ENCODE results near the gene RINL. TPM values are rescaled to one million over a fixed set of nuclear protein-coding genes. Genes with fewer than 3 reads are reported as not detected.
A peak's percentile ranks its signal among the peaks of the same experiment; 100 is the strongest.

RINL gene
- total RNA-seq, 3 donors from 2014 or later: 65.2 to 77.3 (median 68.6) TPM

DNA sequence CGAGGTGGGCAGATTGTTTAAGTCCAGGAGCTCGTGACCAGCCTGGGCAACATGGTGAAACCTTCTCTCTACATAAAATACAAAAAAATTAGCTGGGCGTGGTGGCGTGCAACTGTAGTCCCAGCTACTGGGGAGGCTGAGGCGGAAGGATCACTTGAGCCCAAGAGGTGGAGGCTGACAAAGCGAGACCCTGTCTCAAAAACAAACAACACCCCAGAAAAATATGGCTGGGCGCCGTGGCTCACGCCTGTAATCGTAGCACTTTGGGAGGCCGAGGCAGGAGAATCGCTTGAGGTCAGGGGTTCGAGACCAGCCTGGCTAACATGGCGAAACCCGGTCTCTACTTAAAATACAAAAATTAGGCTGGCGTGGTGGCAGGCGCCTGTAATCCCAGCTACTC is 24.9 kb downstream of the RINL start:
- no peaks in the 10 kb centered on the region for H3K27me3 Mint-ChIP-seq (ENCODE audit: low read depth)
- H3K4me3 Mint-ChIP-seq: peak overlapping the region; percentile 88
- peaks cover 49% of the 10 kb centered on the region for H3K4me1 Mint-ChIP-seq (ENCODE audit: low read depth)

DNA sequence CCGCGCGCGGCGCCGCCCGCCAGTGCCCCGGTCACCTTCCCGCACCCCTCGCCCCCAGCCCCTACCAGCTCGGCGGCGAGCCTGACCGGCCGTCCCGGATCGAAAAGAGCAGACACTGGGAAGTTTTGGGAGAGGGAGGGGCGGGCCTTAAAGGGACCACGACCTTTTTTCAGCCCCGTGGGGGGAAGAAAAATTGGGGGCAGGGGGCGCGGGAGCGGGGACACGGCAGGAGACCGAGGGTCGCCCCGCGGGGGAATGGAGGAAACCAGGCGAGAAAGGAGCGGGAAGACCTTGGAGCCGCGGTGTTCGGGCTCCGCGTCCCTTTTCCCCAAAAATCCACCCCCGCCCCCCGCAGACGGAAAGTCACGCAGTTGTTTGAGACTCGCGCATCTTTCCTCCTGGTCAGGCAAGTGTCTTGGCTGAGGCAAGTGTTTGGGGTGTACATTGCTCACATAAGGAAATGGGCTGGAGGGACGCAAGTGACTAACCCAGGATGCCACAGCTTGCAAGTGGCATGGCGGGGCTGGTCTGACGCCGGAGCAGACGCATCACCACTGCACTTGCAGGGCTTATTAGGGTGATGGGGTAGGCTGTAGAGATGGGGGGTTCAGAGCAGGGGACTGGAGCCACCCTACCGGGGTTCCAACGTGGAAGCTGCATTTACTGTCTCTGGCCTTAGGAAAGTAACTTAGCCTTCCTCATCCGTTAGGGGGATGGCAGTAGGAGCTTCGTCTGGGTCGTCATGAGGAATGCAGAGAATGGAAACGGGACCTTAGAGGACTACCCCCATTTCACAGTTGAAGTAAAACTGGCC is 25.6 kb downstream of the RINL start:
- Mint-ChIP-seq H3K9me3 (no peaks in the 10 kb centered on the region), H3K4me3 (peak overlapping the region; percentile 88), H3K27me3 (ENCODE audit: low read depth) (no peaks in the 10 kb centered on the region), H3K4me1 (ENCODE audit: low read depth) (peaks cover 49% of the 10 kb centered on the region), H3K36me3 (ENCODE audit: insufficient read depth) (peaks cover 16% of the 10 kb centered on the region)
- ATAC-seq (no peak), DNase-seq (peak; percentile 52)

More for the DNA sequence above, 24.9 kb downstream of the RINL start:
- no peaks in the 10 kb centered on the region for H3K9me3 Mint-ChIP-seq
- ATAC-seq: no peak
- DNase-seq: no peak
- peaks cover 9% of the 10 kb centered on the region for H3K36me3 Mint-ChIP-seq (ENCODE audit: insufficient read depth)

DNA sequence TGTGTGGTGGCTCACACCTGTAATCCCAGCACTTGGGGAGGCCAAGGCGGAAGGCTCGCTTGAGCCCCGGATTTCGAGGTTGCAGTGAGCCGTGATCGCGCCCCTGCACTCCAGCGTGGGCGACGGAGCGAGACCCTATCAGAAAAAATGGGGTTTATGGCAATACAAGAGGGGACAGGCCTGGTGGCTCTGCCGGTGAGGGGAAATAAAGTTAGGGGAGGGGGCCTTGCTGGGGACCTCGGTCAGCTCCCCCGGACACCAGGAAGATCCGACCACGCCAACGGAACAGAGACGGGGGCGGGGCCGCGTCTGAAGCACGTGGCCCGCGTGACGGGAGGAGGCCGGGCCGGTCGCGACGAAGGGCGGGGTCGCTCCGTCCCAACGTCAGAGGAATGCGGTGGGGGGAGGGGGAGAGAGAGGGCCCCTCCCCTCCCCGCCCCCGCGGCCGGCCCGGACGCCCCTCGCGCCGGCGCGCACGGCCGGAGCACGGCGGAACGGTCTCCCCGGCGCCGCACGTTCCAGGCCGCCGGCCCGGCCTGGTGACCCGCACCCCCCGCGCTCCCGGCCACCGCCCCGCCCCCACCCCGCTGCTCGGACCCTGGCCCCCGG is 26.3 kb downstream of the RINL start:
- Mint-ChIP-seq H3K9me3 (no peaks in the 10 kb centered on the region), H3K27me3 (ENCODE audit: low read depth) (no peaks in the 10 kb centered on the region), H3K36me3 (ENCODE audit: insufficient read depth) (peaks cover 19% of the 10 kb centered on the region), H3K4me3 (peak overlapping the region; percentile 97), H3K4me1 (ENCODE audit: low read depth) (peaks cover 48% of the 10 kb centered on the region)
- DNase-seq (peak; percentile 88), ATAC-seq (peak; percentile 7 to 9)

DNA sequence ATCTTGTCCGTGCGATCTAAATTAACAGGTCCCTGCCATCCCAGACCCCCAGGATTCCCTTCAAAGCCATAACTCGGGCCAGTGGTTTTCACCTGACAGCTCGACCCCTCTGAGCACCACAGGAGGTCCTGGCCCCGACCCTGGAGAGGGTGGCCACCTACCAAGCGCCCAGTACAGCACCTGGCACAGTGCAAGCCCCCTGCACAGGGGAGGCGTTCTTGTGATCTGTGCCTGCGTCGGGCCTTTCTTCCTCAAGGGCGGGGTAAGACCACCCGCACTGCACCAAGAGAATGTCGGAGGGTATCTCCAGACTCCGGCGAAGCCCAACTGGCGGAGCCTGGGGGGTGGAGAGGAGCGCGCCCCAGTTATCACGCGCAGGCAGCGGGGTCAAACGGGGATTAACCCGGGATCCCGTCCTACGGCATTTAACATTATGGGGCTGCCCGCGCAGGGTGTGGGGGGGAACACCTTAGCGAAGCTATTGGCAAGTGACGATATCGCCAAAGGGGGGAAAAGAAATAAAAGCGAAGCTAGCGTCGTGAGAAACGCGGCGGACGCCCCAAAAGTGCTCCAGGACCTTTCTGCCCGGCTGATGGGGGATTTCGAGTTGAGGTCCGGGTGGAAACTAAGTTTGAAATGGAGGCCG is 27.0 kb downstream of the RINL start:
- Mint-ChIP-seq H3K36me3 (ENCODE audit: insufficient read depth) (peaks cover 22% of the 10 kb centered on the region), H3K4me1 (ENCODE audit: low read depth) (peaks cover 47% of the 10 kb centered on the region), H3K27me3 (ENCODE audit: low read depth) (no peaks in the 10 kb centered on the region), H3K9me3 (no peaks in the 10 kb centered on the region), H3K4me3 (peak overlapping the region; percentile 97)
- DNase-seq (peak; percentile 38), ATAC-seq (no peak)

DNA sequence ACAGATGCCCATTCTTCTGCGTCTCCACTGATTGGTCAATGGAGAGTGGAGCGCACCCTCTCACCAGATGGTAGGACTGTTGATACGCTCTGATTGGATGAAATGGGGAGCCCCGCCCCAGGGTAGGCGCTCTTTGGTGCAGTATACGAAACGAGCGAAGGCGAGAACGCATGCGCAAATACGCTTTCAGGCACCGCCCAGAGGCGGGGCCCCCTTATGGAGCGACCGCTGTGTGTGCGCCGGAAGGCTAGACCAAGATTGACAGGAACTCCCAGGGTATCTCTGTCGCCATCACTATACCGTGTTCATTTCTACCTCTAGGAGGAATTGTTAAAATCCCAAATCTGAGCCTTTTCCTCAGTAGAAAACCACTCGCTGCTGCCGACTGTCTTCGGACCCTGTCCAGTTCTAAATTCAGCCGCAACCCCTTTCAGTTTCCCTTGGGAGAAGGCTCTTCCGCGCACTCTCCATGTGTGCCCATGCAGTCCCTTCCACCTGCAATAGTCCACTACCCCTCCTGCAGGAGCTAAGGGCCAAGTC is 27.6 kb downstream of the RINL start:
- peak; percentile 98 for DNase-seq

DNA sequence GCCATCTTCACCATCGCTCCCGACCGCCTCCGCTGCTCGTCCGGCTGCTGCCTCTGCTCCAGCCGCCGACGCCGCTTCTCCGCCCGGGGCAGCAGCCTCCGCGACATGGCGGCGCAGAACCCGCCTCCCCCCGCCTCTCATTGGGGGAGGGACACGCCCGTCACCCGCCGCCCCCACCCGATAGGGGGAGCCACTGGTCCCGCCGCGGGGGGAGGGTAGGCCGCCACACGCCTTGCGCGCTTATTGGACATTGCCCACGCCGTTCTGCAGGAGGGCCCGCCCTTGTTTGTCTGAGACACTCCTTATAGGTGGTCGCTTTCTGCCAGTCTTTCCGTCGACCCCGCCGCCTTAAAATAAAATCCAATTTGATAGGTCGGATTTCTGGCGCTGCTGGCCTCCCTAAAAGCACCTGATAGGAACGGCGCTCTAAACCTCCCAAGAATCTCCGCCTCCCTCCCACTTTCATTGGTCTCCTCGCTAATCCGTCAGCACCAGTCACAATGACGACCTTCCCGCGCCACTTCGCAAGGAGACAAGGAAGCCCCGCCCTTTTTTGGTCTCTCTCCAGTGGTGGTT is 28.1 kb downstream of the RINL start, which contains the start of gene HNRNPL:
Gene HNRNPL (minus strand): TSS at position 127 of the 576 bp plus-strand sequence. CDS start 20 bp downstream, at position 107.
- peak within 1 kb of the TSS; percentile 97 for H3K4me3 Mint-ChIP-seq
- peak; percentile 65 to 69 for ATAC-seq
- DNase-seq: peak; percentile 99
- H3K9me3 Mint-ChIP-seq: no peaks in the 10 kb centered on the region
- peaks cover 57% of the 10 kb centered on the region for H3K4me1 Mint-ChIP-seq (ENCODE audit: low read depth)
- peaks cover 31% of the 10 kb centered on the region for H3K36me3 Mint-ChIP-seq (ENCODE audit: insufficient read depth)
- no peaks in the 10 kb centered on the region for H3K27me3 Mint-ChIP-seq (ENCODE audit: low read depth)

More for the DNA sequence above, 27.6 kb downstream of the RINL start:
- Mint-ChIP-seq H3K9me3 (no peaks in the 10 kb centered on the region), H3K4me1 (ENCODE audit: low read depth) (peaks cover 53% of the 10 kb centered on the region), H3K4me3 (peak overlapping the region; percentile 97), H3K27me3 (ENCODE audit: low read depth) (no peaks in the 10 kb centered on the region), H3K36me3 (ENCODE audit: insufficient read depth) (peaks cover 28% of the 10 kb centered on the region)
- peak; percentile 72 to 75 for ATAC-seq

DNA sequence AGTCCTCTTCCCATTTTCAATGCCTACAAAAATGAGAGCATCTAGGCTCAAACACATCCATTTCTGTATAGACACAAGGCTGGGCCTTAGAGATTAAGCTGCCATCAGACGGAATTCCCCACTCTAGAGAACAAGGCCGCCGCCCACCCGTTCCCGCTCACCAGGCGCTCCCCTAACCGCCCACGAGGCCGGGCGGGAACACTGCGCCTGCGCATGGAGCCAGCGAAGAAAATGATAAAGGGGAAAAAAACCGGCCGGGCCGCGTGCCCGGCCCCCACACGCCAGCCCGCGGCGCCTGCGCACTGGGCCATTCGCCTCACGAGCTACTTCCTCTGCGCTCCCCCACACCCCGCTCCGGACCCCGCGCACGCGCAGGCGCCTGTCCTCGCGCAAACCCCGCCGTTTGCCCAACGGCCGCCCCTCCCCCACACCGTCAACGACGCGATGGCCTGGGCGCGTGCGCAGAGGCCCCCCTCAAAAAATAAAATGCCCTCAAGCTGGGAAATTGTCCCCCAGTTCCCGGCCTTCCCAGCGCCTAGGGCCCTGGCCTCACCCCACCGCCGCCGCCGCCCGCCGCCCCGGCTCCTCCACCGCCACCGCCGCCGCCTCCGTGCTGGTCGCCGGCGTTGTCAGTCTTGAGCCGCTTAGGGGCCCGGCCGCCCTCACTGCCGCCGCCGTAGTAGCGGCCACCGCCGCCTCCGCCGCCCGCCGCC is 28.8 kb downstream of the RINL start:
- H3K4me3 Mint-ChIP-seq: peak overlapping the region; percentile 97
- DNase-seq (peak; percentile 99), ATAC-seq (peak; percentile 35 to 39)
- peaks cover 35% of the 10 kb centered on the region for H3K36me3 Mint-ChIP-seq (ENCODE audit: insufficient read depth)
- no peaks in the 10 kb centered on the region for H3K27me3 Mint-ChIP-seq (ENCODE audit: low read depth)
- H3K4me1 Mint-ChIP-seq (ENCODE audit: low read depth): peaks cover 63% of the 10 kb centered on the region
- no peaks in the 10 kb centered on the region for H3K9me3 Mint-ChIP-seq

DNA sequence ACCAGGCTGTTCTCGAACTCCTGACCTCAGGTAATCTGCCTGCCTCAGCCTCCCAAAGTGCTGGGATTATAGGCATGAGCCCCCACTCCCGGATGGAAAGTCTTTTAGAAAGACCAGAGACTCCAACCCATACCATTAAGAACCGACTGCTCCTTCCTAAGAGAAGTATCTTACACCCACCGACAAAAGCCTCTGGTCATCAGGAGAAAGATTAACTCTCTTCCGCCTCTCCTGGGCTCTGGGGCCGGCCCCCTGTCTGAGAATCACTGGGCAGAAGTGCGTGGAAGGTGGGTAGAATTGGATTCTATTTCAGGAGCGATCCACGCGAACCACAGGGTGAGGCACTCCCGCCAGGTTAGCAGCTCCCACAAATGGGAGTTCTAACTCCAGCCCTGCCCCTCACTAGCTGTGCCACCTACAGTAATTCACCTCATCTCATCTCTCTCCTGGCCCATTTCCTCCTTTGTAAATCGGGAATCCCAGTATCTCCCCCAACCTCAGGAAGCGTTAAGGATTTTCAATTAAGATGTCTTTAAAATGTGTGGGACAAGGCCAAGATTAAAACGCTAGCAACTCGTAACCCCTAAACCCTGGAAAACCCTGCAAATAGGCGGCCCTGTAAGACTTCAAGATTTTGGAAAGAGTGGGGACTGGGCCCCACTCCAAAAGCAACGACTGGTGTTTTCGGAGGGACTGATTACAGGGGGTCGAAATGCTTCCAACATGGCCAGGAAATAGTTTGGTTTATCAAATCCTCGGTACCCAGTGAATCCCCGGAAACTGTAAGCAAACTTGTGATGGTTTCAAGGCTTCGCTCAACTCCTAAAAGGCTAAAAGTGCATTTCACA is 29.6 kb downstream of the RINL start:
- DNase-seq (no peak), ATAC-seq (no peak)
- Mint-ChIP-seq H3K27me3 (ENCODE audit: low read depth) (no peaks in the 10 kb centered on the region), H3K36me3 (ENCODE audit: insufficient read depth) (peaks cover 42% of the 10 kb centered on the region), H3K4me1 (ENCODE audit: low read depth) (peaks cover 69% of the 10 kb centered on the region), H3K9me3 (no peaks in the 10 kb centered on the region), H3K4me3 (peak overlapping the region; percentile 97)

DNA sequence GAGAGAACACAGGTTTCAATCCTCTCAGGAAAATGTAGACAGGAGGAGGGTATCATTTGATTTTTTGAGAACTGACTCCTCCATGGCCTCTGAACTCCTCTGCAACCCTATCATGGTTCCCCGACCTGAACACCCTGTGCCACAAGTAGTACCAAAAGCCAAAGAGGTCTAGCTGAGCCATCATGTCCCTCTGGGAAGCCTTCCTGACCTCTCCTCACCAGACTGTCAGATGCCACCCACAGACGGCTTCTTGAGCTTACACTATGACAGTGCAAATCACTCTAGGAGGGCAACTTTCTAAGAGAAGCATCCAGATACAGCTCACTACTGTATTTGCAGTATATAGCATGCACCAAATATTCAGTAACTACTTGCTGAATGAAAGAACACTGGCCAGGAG is 32.0 kb downstream of the RINL start:
- Mint-ChIP-seq H3K36me3 (ENCODE audit: insufficient read depth) (peaks cover 62% of the 10 kb centered on the region), H3K4me1 (ENCODE audit: low read depth) (peaks cover 80% of the 10 kb centered on the region), H3K4me3 (no peak overlapping the region), H3K27me3 (ENCODE audit: low read depth) (no peaks in the 10 kb centered on the region), H3K9me3 (no peaks in the 10 kb centered on the region)
- DNase-seq (no peak), ATAC-seq (no peak)

DNA sequence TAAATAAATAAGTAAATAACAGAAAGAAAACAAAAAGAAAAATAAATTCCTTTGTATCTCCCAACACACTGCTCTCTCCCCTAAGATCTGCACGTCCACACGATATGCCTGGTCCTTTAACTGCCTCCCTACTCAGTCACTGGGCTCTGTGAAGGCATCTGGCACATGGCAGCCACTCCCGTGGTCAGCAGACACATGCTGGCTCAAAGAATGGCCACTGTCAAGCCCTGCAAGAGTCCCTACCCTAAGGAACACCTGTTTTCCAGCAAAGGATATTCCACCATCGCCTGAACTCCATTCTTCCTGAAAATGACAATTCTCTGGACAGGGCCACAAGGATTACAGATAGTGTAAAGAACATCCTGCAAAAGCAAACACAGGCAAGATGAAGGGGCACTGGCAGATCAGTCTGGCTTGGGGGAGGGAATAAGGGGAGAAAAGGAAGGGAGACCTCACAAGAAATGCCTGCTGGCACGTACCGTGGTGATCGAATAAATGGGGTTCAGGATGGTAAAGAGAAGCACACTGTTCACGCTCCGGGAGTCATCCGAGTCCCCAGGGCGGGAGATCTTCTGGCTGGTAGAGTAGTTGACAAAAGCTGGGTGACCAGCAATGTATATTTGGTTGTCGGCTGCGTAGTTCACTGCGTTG is 32.6 kb downstream of the RINL start:
- H3K4me3 Mint-ChIP-seq: peak overlapping the region; percentile 45

DNA sequence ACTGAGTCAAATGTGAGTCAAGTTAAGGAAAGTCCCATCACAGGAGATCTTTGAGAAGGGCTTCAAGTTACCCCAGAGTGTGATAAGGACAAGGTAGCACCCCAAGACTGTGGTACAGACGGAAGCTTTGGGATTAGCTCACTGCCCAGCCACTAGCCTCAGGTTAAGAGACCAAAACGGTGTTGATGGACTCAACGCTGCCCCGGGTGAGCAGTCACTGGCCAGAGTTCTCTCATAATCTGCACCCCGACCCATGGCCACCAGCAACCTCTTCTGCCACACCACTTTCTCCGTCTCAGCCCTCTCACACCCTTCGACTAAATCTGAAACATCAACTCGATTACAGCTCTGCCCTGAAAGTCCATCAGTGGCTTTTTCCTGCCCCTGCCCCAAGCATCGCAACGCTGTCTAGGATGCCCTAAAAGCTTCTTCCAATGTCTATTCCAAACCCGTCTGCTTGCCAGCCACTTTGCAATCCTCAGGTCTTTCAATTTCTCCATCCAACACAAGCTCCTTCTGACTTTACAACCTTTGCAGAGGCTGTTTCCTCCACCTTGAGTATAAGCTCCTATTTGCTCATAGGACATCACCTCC is 33.9 kb downstream of the RINL start:
- ATAC-seq (peak; percentile 24 to 32), DNase-seq (no peak)
- Mint-ChIP-seq H3K27me3 (ENCODE audit: low read depth) (no peaks in the 10 kb centered on the region), H3K36me3 (ENCODE audit: insufficient read depth) (peaks cover 78% of the 10 kb centered on the region), H3K4me3 (peak overlapping the region; percentile 39), H3K4me1 (ENCODE audit: low read depth) (peaks cover 91% of the 10 kb centered on the region), H3K9me3 (no peaks in the 10 kb centered on the region)

More for the DNA sequence above, 32.6 kb downstream of the RINL start:
- DNase-seq (no peak), ATAC-seq (no peak)
- no peaks in the 10 kb centered on the region for H3K9me3 Mint-ChIP-seq
- H3K27me3 Mint-ChIP-seq (ENCODE audit: low read depth): no peaks in the 10 kb centered on the region
- peaks cover 68% of the 10 kb centered on the region for H3K36me3 Mint-ChIP-seq (ENCODE audit: insufficient read depth)
- peaks cover 80% of the 10 kb centered on the region for H3K4me1 Mint-ChIP-seq (ENCODE audit: low read depth)

DNA sequence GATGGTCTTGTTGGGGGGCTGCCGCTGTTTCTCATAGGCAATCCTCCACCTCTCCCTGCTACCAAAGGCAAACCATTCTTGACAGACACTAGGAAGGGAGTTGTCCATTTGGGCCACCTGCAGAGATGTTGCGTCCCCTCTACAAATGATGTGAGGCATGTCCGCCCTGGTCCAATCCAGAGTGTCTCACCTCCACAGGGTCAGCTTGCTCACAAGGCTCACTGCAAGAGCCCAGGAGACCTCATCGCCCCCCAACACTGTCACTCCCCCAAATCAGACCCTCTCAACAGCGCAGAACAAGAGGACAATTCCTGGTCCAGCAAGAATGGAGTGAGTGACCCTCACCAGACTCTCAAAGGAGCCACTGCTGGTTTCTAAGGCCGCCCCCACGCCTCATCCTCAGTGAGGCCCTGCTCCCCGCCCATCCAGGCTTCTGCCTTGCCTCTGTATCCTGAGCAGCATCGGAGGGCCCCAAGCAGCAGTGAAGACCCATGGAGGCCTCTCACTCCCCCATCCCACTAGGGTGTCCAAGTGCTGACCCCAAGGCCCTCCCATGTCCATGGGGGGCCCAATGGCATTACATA is 34.8 kb downstream of the RINL start:
- no peak for DNase-seq
- peak overlapping the region; percentile 77 for H3K4me3 Mint-ChIP-seq
- H3K36me3 Mint-ChIP-seq (ENCODE audit: insufficient read depth): peaks cover 79% of the 10 kb centered on the region
- no peaks in the 10 kb centered on the region for H3K27me3 Mint-ChIP-seq (ENCODE audit: low read depth)
- ATAC-seq: no peak
- H3K4me1 Mint-ChIP-seq (ENCODE audit: low read depth): peaks cover 93% of the 10 kb centered on the region
- no peaks in the 10 kb centered on the region for H3K9me3 Mint-ChIP-seq

Measured in activated T-cell treated with anti-CD3 and anti-CD28 coated beads, Interleukin-2, amount 50 U/mL, for 4 hours (primary cell).